Karpas-422 (cell line): ENCODE results near the gene ART3. TPM values are rescaled to one million over a fixed set of nuclear protein-coding genes. Genes with fewer than 3 reads are reported as not detected.

Experiments
- DNase-seq: peaks from one replicate; pipeline ENCODE4 v3.0.0-alpha.2; 2015
- H2AFZ ChIP-seq: fragments of 200-600 bp; sonication (generic); 2 replicates; pipeline ENCODE4 v1.6.1; 2014; ENCODE audit warnings: antibody characterized with exemption, low read length, mixed read lengths
- H3K27ac ChIP-seq: fragments of 200-600 bp; sonication (generic); 2 replicates; pipeline ENCODE4 v1.5.1; 2014; ENCODE audit warnings: mild to moderate bottlenecking, low read length, moderate library complexity
- H3K27me3 ChIP-seq: fragments of 200-600 bp; sonication (generic); 2 replicates; pipeline ENCODE4 v1.6.1; 2014; ENCODE audit warnings: low read length, mixed read lengths
- H3K36me3 ChIP-seq: fragments of 200-600 bp; sonication (generic); 2 replicates; pipeline ENCODE4 v1.6.1; 2014; ENCODE audit warnings: low read length, mixed read lengths; ENCODE audit not compliant: insufficient read depth
- H3K4me1 ChIP-seq: fragments of 200-600 bp; sonication (generic); 2 replicates; pipeline ENCODE4 v1.6.1; 2014; ENCODE audit warnings: mild to moderate bottlenecking, low read length, mixed read lengths
- H3K4me2 ChIP-seq: fragments of 200-600 bp; sonication (generic); 2 replicates; pipeline ENCODE4 v1.6.1; 2014; ENCODE audit warnings: low read length, low read depth, mild to moderate bottlenecking; ENCODE audit not compliant: poor library complexity, severe bottlenecking
- H3K4me3 ChIP-seq: fragments of 200-600 bp; sonication (generic); 2 replicates; pipeline ENCODE4 v1.5.1; 2014; ENCODE audit warnings: mild to moderate bottlenecking, antibody characterized with exemption, low read length, mixed read lengths
- H3K79me2 ChIP-seq: fragments of 200-600 bp; sonication (generic); 2 replicates; pipeline ENCODE4 v1.6.1; 2014; ENCODE audit warnings: mild to moderate bottlenecking, low read length, mixed read lengths
- H3K9ac ChIP-seq: fragments of 200-600 bp; sonication (generic); 2 replicates; pipeline ENCODE4 v1.6.0; 2014; ENCODE audit warnings: low read length
- H3K9me2 ChIP-seq: fragments of 200-600 bp; sonication (generic), shearing (Covaris generic); replicated peaks from 2 replicates; pipeline ENCODE4 v1.6.0; 2014; ENCODE audit warnings: mild to moderate bottlenecking, low read length, moderate library complexity; ENCODE audit not compliant: insufficient read depth
- H3K9me3 ChIP-seq: fragments of 300-700, 200-600 bp; sonication (generic); 2 replicates; pipeline ENCODE4 v1.6.1; 2014; ENCODE audit warnings: low read length, mixed read lengths
- H4K20me1 ChIP-seq: fragments of 200-600 bp; sonication (generic); 2 replicates; pipeline ENCODE4 v1.6.1; 2014; ENCODE audit warnings: mild to moderate bottlenecking, antibody characterized with exemption, low read length, low read depth; ENCODE audit not compliant: insufficient read depth
- total RNA-seq: library from RNA; depleted of rRNA; stranded (reverse); fragments of >200 nt; shearing (Covaris generic); gene quantifications from 2 replicates; pipeline ENCODE4 v1.2.3, GENCODE V29; 2014; ENCODE audit warnings: low replicate concordance; rRNA removed

ART3 gene
- total RNA-seq, 1 experiment from 2014 or later = not detected

GRCh38 chr4:76160355-76160754 is 85.8 kb downstream of the ART3 start:
- Histone ChIP-seq H3K9me2 (no peaks in the 10 kb centered on the region), H2AFZ (no peak overlapping the region), H3K27me3 (no peaks in the 10 kb centered on the region), H3K9ac (no peak overlapping the region), H3K9me3 (no peaks in the 10 kb centered on the region), H4K20me1 (no peaks in the 10 kb centered on the region), H3K4me1 (no peaks in the 10 kb centered on the region), H3K4me2 (no peak overlapping the region), H3K79me2 (no peaks in the 10 kb centered on the region), H3K27ac (no peak overlapping the region), H3K36me3 (no peaks in the 10 kb centered on the region), H3K4me3 (no peak overlapping the region)
- DNase-seq = no peak

Other genes with a start within 250 kb of the ART3 start
- gene PPEF2, start 172.3 kb upstream of the ART3 start, total RNA-seq = not detected in 2 replicates
- 13.8 and 15.1 TPM in 2 replicates for gene NAAA, start 133.7 kb upstream of the ART3 start, total RNA-seq
- 24.9 and 27.3 TPM in 2 replicates for gene SDAD1, start 83.8 kb upstream of the ART3 start, total RNA-seq
- not detected in 2 replicates for gene CXCL9, start 67.2 kb upstream of the ART3 start, total RNA-seq
- gene CXCL10, start 51.2 kb upstream of the ART3 start, total RNA-seq = not detected in 2 replicates
- gene CXCL11, start 38.6 kb upstream of the ART3 start, total RNA-seq = not detected in 2 replicates
- gene NUP54, start 73.7 kb downstream of the ART3 start, total RNA-seq = 12.3 and 26.3 TPM in 2 replicates
- 4.4 and 6.8 TPM in 2 replicates for gene SCARB2, start 139.1 kb downstream of the ART3 start, total RNA-seq
- gene FAM47E, start 177.0 kb downstream of the ART3 start, total RNA-seq = not detected in 2 replicates
- not detected in 2 replicates for gene STBD1, start 232.0 kb downstream of the ART3 start, total RNA-seq